GM18505 (cell line): ENCODE measurements around the gene CPXM2.

Experiments used
- ATAC-seq: cut with Tn5 transposase; IDR thresholded peaks from one replicate; pipeline ENCODE4 v1.9.1; 2021; ENCODE audit not compliant: unreplicated experiment
- POLR2A ChIP-seq: IDR thresholded peaks from 4 replicates; pipeline ENCODE4 v1.6.1; 2011; ENCODE audit warnings: borderline replicate concordance; ENCODE audit not compliant: insufficient read depth, insufficient read length; ENCODE audit errors: extremely low read depth

CPXM2 gene

DNA sequence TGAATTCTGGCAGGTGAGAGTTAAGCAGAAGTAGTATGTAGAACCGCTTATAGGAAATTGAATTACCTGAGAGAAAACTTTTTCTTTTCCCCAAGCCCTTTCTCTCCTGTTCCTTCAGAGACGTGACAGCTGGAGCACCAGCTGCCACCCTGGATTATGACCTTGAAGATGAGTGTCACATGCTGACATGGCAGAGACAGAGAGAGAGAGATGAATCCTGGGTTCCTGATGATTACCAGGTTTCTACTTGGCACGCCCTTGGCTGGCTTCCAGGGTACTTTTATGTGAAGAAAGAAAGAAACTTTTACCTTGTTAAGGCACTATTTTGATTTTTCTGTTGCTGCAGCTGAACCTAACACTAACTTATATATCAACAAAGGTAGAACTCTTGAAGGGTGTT lies 125.6 kb downstream of the CPXM2 start:
- no peak for TF ChIP-seq POLR2A
- ATAC-seq, result no peak

DNA sequence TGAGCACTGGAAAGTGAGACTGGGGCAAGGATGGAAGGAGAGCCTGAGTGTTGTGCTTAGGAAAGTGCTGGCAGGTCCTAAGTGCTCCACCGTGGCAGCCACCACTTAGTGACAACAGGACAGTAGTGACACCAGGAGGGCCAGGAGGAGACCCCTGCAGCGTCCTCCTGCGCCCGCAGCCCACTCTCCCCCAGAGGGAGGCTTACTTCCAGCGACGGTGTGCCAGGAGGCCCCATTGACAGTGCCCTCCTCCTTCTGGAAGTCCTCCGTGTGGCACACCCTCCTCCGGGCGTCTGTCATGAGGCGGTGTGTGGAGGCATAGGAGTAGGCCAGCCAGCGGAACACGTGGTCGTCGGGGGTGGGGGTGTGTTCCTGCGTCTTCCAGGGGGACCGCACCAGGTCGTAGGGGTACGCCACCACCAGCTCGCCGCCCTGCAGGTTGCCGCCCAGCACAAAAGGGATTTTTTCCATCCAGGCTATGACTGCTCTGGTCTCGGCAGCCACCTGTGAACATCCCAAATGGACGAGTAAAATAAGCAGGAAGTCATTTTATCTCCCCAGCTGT lies 129.9 kb downstream of the CPXM2 start:
- no peak for TF ChIP-seq POLR2A
- ATAC-seq, result no peak

DNA sequence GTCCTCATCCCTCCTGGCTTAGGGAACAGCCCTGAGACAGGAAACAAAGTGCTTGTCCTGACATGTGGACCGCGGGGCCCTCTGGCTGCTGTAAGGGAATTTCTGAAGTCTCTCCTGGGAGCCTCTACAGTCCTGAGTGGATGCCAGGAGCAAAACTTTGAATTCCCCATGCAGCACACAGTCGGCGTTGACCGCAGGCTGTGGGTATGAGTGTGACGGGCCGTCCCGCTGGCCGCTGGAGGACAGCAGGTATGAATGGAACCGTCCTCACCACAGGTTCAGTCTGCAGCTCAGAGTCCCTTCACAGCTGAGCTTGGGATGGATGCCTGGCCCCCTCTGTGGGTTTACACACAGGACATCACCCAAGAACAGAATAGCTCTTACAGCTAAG lies 130.6 kb downstream of the CPXM2 start:
- no peak for ATAC-seq
- TF ChIP-seq POLR2A, result no peak

DNA sequence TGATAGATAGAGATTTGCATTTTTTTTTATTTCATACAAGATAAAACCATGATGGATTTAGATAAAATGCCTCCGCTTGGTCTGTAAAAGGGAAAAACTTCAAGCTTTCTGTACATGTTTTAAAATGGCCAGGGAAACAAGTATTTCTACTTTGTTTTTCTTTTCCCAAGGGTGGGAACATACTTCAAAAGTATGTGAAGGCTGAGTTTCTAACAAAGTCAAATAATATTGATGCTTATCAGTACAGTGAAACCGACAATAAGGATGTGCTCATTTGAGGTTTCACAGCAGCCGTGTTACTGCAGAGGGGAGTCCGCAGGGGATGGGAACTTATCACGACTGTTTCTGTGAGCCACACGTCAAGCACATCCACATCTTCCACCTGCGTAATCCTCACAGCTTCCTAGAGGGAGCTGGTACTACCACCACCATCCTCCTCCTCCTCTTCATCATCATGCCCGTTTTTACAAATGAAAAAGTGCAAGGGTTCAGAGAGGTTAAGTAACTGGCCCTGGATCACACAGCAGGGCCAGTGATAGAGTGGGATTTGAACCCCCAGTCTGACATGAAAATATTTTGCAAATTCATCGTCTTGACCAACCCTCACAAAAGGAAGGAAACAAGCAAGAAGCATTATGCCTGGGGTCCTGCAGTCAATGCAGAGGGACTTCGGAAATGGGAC lies 131.1 kb downstream of the CPXM2 start:
- TF ChIP-seq POLR2A, result no peak
- no peak for ATAC-seq

DNA sequence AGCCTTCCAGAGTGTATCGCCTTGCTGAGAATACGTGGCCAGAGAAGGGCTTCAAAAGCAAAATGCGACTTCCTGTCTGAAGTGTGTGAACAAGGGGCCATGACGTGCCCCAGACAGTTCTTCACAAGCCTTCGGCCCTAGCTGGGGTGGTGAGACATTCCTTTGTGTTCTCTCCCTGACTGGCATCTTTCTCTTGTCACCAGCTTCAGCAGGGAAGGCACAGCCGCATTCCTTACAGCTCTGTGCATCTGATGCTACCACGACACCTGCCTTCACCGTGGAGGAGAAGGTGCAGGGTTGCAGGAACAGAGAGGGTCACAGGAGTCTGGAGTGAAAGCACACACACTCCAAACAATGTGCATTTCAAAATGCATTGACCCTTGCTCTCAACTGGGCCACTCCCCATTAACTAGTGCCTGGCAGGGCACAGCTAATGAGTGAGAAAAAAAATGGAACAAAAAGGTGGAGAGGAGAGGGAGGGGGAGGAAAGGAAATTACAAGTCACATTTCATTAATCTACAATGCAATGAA lies 132.0 kb downstream of the CPXM2 start:
- no peak for ATAC-seq
- no peak for TF ChIP-seq POLR2A

DNA sequence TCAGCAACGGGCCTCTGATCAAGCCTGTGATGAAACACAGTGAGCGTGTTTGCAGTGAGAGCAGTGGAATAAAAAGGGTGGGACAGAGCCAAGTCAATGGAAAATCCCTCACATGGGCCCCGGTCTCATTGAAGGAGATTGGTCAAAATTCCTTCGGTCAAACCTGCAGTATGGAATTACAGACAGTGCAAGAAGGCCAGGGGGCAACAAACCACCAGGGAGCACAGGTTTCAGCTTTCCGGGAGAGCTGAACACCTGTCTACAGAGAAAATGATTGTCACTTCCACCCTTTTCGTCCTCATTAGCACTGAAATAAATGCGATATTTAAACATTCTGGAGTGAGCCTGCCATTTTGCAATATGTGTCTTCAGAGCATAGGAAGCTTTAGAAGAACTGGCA lies 132.6 kb downstream of the CPXM2 start:
- no peak for TF ChIP-seq POLR2A
- no peak for ATAC-seq

DNA sequence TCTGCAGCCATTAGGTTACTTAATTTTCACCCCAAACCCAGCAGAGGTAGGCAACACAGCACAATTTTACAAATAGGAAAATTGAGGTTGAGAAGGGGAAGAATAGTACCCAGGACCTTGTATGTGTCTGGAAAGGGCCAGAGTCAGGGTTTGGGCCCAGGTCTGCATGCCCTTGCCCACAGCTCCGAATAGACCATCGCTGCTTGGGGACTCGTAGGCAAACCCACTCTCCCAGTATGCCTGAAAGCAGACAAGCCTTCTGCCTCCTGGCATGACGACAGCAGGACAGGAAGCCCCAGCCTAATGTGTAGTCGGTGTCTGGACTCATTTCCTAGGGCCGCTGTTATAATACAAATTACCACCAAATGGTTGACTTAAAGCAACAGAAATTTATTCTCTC lies 133.8 kb downstream of the CPXM2 start:
- no peak for ATAC-seq

DNA sequence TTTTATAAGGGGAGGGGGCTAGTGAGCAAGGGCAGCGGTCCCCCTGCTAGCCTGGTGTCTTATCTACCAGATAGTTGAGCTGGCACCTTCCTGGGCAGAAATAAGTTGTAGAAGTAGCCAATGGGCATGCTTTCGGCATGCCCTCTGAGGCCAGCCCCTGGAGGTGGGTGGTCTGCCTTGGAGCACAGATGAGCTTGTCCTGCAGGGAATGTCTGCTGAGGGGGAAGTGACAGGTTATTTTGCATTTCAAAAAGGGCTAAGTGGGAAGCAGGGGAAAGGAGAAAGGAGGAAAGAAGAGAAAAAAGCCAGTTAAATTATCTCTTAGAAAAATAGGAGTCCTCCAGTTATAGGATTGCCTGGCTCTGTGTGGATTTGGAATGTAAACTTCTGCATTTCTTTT lies 136.5 kb downstream of the CPXM2 start:
- ATAC-seq, result no peak
- TF ChIP-seq POLR2A, result no peak

More for the DNA sequence above, 133.8 kb downstream of the CPXM2 start:
- TF ChIP-seq POLR2A, result no peak

DNA sequence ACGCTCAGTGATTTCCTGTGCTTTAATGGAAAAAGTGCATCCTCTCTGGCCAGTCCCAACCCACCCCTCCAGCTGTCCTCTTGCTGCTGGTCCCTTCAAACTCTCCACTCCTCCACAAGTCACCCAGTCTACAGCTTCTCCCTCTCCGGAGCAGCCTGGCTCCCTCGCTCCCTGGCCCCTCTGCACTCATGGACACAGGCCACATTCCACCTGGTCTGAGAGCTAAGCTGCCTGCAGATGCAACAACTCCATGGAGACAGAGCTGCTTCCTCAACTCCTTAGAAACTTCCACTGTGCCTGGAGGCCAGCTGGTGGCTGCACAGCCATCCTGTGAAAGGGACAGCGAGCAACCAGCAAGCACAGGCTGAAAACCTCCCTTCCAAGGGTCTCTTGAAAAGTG lies 137.5 kb downstream of the CPXM2 start:
- TF ChIP-seq POLR2A, result no peak
- no peak for ATAC-seq

DNA sequence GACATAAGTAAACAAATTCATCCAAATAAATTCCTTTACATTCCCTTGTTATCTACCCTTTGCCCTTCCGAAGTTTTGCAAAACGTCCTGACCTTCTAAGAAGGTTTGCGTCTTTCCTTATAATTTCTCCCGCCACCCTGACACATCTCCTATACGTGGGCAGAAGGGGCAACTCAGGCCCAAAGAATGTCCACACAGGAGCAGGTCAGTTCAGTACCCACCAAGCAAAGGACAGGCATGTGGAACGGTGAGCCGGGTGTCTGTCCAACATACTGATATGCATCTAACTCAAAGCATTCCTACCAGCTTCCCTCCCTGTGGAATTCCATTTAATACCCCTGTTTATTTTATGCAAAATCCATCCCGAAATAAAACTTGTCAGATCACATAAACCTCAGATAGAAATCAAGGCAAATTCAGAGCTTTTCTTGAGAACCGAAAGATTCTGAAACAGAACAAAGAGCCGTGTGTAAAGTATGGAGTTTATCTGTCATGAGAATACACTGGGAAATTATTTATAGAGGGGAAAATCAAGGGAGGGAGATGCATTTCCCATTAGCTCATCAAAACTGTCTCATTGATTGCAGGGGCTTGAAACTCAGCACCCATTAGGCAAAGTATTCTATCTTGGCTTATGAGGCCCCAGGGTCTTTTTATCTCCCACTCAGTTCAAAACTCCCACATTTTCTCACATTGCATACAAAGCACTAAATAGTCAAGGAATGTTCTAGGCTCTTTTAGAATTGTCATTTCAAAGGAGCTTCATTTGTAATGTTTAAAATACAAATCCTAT lies 140.1 kb downstream of the CPXM2 start:
- TF ChIP-seq POLR2A, result no peak
- no peak for ATAC-seq

DNA sequence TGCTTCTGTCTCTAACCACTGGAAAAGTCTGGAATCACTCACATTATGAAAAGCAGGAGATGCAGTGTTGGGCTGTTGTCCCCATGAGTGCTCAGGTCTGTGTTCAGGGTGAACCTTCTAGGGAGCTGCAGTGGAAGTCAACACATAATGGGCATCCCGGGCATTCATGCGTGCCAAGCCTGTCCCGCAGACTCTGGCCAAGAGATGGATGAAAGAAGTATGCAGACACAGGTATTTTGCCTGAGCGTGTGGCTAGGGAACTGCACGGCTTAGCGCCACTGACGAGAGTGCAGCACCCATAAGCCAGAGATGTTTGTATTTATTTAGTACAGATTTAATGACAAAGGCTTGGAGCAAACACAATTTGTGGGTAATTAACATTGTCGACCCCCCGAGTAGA lies 140.7 kb downstream of the CPXM2 start:
- TF ChIP-seq POLR2A, result no peak
- ATAC-seq, result no peak

DNA sequence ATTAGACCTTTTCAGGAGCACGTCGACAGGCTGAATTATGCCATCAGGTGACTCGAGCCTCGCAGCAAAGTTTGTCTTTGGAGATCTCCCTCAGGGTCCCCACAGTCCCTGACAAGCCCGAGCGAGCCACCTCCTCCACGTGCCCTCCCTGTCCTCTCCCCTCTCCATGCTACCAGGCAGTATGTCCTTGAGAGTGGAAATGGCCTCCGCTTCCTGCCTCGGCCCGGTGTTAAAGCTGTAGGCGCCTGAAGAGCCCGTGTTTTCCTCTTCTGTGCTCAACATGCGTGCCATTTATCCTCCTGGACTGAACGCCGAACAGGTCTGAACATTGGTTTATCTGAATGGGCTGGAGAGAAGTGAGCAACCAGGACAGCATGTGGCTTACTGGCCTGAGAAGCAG lies 142.9 kb downstream of the CPXM2 start:
- TF ChIP-seq POLR2A, result no peak

DNA sequence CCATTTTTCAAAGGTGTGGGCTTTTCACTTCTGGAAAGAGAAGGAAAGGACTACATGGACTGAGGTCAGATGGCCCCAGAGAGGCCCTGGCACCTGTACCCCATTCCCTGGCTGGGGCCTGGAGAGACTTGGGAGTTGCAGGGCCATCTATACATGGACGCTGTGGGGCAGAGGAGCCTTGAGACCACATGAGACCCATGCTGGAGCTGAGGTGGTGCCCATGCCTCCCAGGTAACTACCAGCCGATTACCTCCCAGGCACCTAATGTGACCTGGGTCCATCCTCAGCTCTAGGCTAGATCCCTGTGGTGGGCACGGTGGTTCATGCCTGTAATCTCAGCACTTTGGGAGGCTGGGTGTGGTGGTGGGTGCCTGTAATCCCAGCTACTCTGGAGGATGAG lies 144.2 kb downstream of the CPXM2 start:
- no peak for TF ChIP-seq POLR2A
- no peak for ATAC-seq

More for the DNA sequence above, 142.9 kb downstream of the CPXM2 start:
- ATAC-seq, result no peak

DNA sequence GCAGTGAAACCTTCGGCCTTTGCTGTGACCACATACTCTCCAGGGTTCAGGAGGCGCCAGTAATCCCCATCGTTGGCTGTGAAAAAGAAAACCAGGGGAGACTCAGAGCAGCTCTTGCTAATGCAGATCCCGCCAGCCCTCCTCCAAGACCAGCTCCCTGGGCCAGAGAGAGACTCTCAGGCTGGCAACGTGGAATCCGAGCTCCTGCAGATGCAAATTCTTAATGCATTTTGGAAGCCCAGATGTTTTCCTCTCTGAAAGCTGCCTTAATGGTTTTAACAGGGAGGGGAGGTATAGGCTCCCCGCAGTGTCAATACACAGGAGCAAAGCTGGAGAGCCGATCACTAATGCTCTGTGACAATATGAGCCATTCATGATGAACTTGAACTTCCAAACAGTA lies 144.7 kb downstream of the CPXM2 start:
- ATAC-seq, result no peak
- no peak for TF ChIP-seq POLR2A

DNA sequence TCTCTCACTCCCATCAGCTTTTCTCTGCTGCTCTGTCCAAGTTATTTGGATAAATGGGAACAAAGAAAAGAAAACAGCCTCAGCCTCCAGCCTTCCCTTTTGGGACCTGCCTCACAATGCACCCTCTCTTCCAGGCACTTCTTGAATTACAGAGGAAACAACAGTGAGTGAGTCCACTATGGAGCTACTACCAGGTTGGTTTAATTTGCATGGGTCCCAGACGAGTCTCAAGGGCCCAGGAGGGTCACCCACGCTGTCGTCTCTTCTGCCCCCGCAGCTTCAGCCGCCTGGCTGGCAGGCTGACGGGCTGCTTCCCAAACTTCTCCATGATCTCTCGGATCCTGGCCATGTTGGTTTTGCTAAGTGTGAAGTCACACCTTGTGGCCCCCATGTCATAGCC lies 145.1 kb downstream of the CPXM2 start:
- no peak for TF ChIP-seq POLR2A
- no peak for ATAC-seq

DNA sequence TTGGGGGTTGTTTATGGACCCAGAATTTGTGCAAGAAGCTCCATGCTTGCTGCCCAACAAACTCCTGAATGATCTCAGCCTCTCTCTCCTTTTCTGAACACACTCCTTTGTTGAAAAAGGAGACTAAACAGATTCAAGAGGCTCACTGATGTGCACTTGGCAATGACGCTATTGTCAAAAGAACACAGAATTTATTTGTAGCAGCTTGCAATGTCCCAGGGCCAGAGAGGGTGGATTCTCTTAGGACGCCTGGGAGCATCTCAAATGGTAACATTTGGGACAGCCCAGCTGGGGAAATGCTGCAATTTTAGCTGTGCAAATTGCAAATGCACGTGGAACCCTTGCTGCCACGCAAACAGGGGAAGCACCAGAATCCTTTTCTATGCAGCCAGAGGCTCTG lies 145.5 kb downstream of the CPXM2 start:
- TF ChIP-seq POLR2A, result no peak
- no peak for ATAC-seq
